IMR-90 (cell line): ENCODE data around the gene TTLL11. TPM values are rescaled to one million over a fixed set of nuclear protein-coding genes. Genes with fewer than 3 reads are reported as not detected.

Source experiments
- ATAC-seq: fragments of 200-7000 bp; cut with Tn5 transposase; 2 replicates; pipeline ENCODE4 v1.9.1; 2020; ENCODE audit warnings: low read depth, mild to moderate bottlenecking, moderate library complexity
- BruUV-seq: library from RNA; stranded (reverse); fragments of 400-500 nt; replicated peaks from 2 replicates; lab custom pipeline; 2021; lab: Mats Ljungman, UMichigan
- CTCF ChIA-PET: fragments of 300-600 bp; formaldehyde crosslinking; extraction: SDS; loops from one replicate; lab custom pipeline; 2021; ENCODE audit warnings: antibody characterized with exemption; lab: Yijun Ruan, JAX
- POLR2A ChIA-PET: fragments of 300-600 bp; sonication (Branson Sonifier 250); formaldehyde crosslinking; loops from one replicate; lab custom pipeline; 2022; ENCODE audit warnings: antibody characterized with exemption; ENCODE audit not compliant: unreplicated experiment; lab: Charles Lee
- DNase-seq: peaks from one replicate; pipeline ENCODE4 v3.0.0; 2013
- H2AFZ ChIP-seq: replicated peaks from 2 replicates; pipeline ENCODE3; 2013; ENCODE audit warnings: low read length, mild to moderate bottlenecking; ENCODE audit not compliant: poor library complexity
- H2AK5ac ChIP-seq: 2 replicates; pipeline ENCODE4 v1.6.1; 2013; ENCODE audit warnings: low read depth, low read length, inconsistent platforms
- H2AK9ac ChIP-seq: replicated peaks from 2 replicates; pipeline ENCODE3; 2013; ENCODE audit warnings: mild to moderate bottlenecking, low read depth, low read length, moderate library complexity; ENCODE audit not compliant: poor library complexity
- H2BK120ac ChIP-seq: 2 replicates; pipeline ENCODE4 v1.6.1; 2013; ENCODE audit warnings: low read depth, low read length, inconsistent platforms
- H2BK15ac ChIP-seq: 3 replicates; pipeline ENCODE4 v1.6.1; 2013; ENCODE audit warnings: low read depth, low read length, inconsistent platforms
- H2BK20ac ChIP-seq: 2 replicates; pipeline ENCODE4 v1.6.1; 2013; ENCODE audit warnings: low read depth, mild to moderate bottlenecking, inconsistent platforms, low read length, moderate library complexity
- H2BK5ac ChIP-seq: 2 replicates; pipeline ENCODE4 v1.6.1; 2013; ENCODE audit warnings: mild to moderate bottlenecking, low read depth, low read length, inconsistent platforms; ENCODE audit not compliant: poor library complexity, severe bottlenecking
- H3K14ac ChIP-seq: replicated peaks from 2 replicates; pipeline ENCODE4 v1.6.1; 2013; ENCODE audit warnings: low read depth, low read length, inconsistent platforms
- H3K18ac ChIP-seq: 2 replicates; pipeline ENCODE4 v1.6.1; 2013; ENCODE audit warnings: low read depth, low read length, control low read depth
- H3K23ac ChIP-seq: 2 replicates; pipeline ENCODE4 v1.6.1; 2013; ENCODE audit warnings: low read depth, low read length, inconsistent platforms
- H3K27ac ChIP-seq: 2 replicates; pipeline ENCODE4 v1.5.1; 2013; ENCODE audit warnings: mild to moderate bottlenecking, control low read depth, low read length; ENCODE audit not compliant: insufficient read depth
- H3K27me3 ChIP-seq: 2 replicates; pipeline ENCODE4 v1.6.1; 2013; ENCODE audit warnings: low read length; ENCODE audit not compliant: control insufficient read depth, insufficient read depth
- H3K36me3 ChIP-seq: 2 replicates; pipeline ENCODE4 v1.6.1; 2013; ENCODE audit warnings: low read length, mixed read lengths; ENCODE audit not compliant: control insufficient read depth, insufficient read depth
- H3K4ac ChIP-seq: 2 replicates; pipeline ENCODE4 v1.6.1; 2013; ENCODE audit warnings: low read depth, low read length, inconsistent platforms
- H3K4me1 ChIP-seq: 2 replicates; pipeline ENCODE4 v1.6.1; 2013; ENCODE audit warnings: low read length, mixed read lengths; ENCODE audit not compliant: control insufficient read depth, insufficient read depth
- H3K4me2 ChIP-seq: 2 replicates; pipeline ENCODE4 v1.6.1; 2013; ENCODE audit warnings: low read depth, mild to moderate bottlenecking, control low read depth, low read length, moderate library complexity
- H3K4me3 ChIP-seq: 2 replicates; pipeline ENCODE4 v1.5.1; 2013; ENCODE audit warnings: low read depth, mild to moderate bottlenecking, control low read depth, low read length, moderate library complexity; ENCODE audit not compliant: insufficient read depth
- H3K56ac ChIP-seq: 2 replicates; pipeline ENCODE4 v1.6.1; 2013; ENCODE audit warnings: low read length, inconsistent platforms; ENCODE audit not compliant: insufficient read depth; ENCODE audit errors: extremely low read depth
- H3K79me1 ChIP-seq, 2 experiments: 2 replicates each; pipeline ENCODE4 v1.6.1; 2013; ENCODE audit warnings: low read length in 2 of 2, inconsistent platforms in 1 of 2, low read depth in 1 of 2
- H3K9ac ChIP-seq: 2 replicates; pipeline ENCODE4 v1.6.1; 2013; ENCODE audit warnings: low read depth, low read length, control low read depth
- H3K9me1 ChIP-seq: 2 replicates; pipeline ENCODE4 v1.6.1; 2013; ENCODE audit warnings: low read length, inconsistent platforms; ENCODE audit not compliant: insufficient read depth
- H3K9me3 ChIP-seq: 2 replicates; pipeline ENCODE4 v1.6.1; 2013; ENCODE audit warnings: low read length; ENCODE audit not compliant: control insufficient read depth, insufficient read depth
- H4K20me1 ChIP-seq: 2 replicates; pipeline ENCODE4 v1.6.1; 2013; ENCODE audit warnings: low read length, inconsistent platforms; ENCODE audit not compliant: insufficient read depth
- H4K5ac ChIP-seq: 2 replicates; pipeline ENCODE4 v1.6.1; 2013; ENCODE audit warnings: mild to moderate bottlenecking, low read depth, low read length, control low read depth
- H4K8ac ChIP-seq, 2 experiments: 2 replicates each; pipeline ENCODE4 v1.6.1; 2013; ENCODE audit warnings: low read depth in 2 of 2, low read length in 2 of 2, control low read depth in 1 of 2, inconsistent platforms in 1 of 2
- H4K91ac ChIP-seq: 2 replicates; pipeline ENCODE4 v1.6.1; 2013; ENCODE audit warnings: low read depth, low read length, inconsistent platforms; ENCODE audit not compliant: insufficient read depth
- BHLHE40 ChIP-seq: fragments of 150-350 bp; IDR thresholded peaks from 2 replicates; pipeline ENCODE4 v1.6.1; 2016; ENCODE audit warnings: mild to moderate bottlenecking, low read depth, low read length
- CEBPB ChIP-seq: IDR thresholded peaks from 2 replicates; pipeline ENCODE4 v1.6.1; 2012; ENCODE audit warnings: low read depth, low read length, improper control_type of control experiment
- CHD1 ChIP-seq: IDR thresholded peaks from 2 replicates; pipeline ENCODE4 v1.6.1; 2012; ENCODE audit warnings: low read depth, low read length, improper control_type of control experiment
- FOS ChIP-seq: fragments of 150-350 bp; IDR thresholded peaks from 2 replicates; pipeline ENCODE4 v1.6.1; 2016; ENCODE audit warnings: low read depth, low read length
- MAZ ChIP-seq: IDR thresholded peaks from 2 replicates; pipeline ENCODE4 v1.6.1; 2012; ENCODE audit warnings: low read depth, mild to moderate bottlenecking, low read length, improper control_type of control experiment, moderate library complexity, borderline replicate concordance
- MXI1 ChIP-seq: IDR thresholded peaks from 2 replicates; pipeline ENCODE4 v1.6.1; 2012; ENCODE audit warnings: low read depth, mild to moderate bottlenecking, low read length, moderate library complexity, borderline replicate concordance
- NFE2L2 ChIP-seq: fragments of 150-350 bp; IDR thresholded peaks from 2 replicates; pipeline ENCODE4 v1.6.1; 2016; ENCODE audit warnings: low read depth, mild to moderate bottlenecking, low read length
- POLR2A ChIP-seq: IDR thresholded peaks from 2 replicates; pipeline ENCODE4 v1.6.1; 2012; ENCODE audit warnings: mild to moderate bottlenecking, low read depth, low read length
- RAD21 ChIP-seq: IDR thresholded peaks from 2 replicates; pipeline ENCODE4 v1.6.1; 2012; ENCODE audit warnings: low read length, improper control_type of control experiment
- RCOR1 ChIP-seq: IDR thresholded peaks from 2 replicates; pipeline ENCODE4 v1.6.1; 2012; ENCODE audit warnings: mild to moderate bottlenecking, low read length, improper control_type of control experiment; ENCODE audit not compliant: insufficient replicate concordance
- SMC3 ChIP-seq: fragments of 150-350 bp; IDR thresholded peaks from 2 replicates; pipeline ENCODE4 v1.6.1; 2016; ENCODE audit warnings: low read depth, mild to moderate bottlenecking, antibody characterized with exemption, low read length, moderate library complexity
- WGBS, 2 experiments: methylation state at CpG; one replicate each; pipeline versions ENCODE4 v1.1.5 to v1.1.7; 2013; ENCODE audit warnings: missing lambda C conversion rate in 2 of 2; ENCODE audit not compliant: insufficient read length in 1 of 2; ENCODE audit errors: extremely low coverage in 2 of 2; 5-methylcytosine and 5-hydroxymethylcytosine counted together
- dilution Hi-C: fragments of 300-500 bp; cut with HindIII; formaldehyde crosslinking; loops from one replicate; pipeline ENCODE4 v1.14.3; 2018; ENCODE audit warnings: low sequenced_read_pairs; ENCODE audit not compliant: unreplicated experiment
- in situ Hi-C: fragments of 300-500 bp; cut with MboI; formaldehyde crosslinking; loops from 3 replicates; pipeline ENCODE4 v1.14.3; 2019; ENCODE audit warnings: low sequenced_read_pairs, inconsistent platforms, mixed read lengths
- intact Hi-C: fragments of 100-400 bp; cut with micrococcal nuclease; formaldehyde crosslinking; loops from 2 replicates; pipeline ENCODE4 v1.10.0; 2022
- polyA plus RNA-seq, 3 experiments: library from polyadenylated mRNA; depleted of rRNA; stranded (reverse); fragments of >200 nt; gene quantifications; 2 replicates each; pipeline ENCODE4 v1.2.3, GENCODE V29; 2012; ENCODE audit warnings: low replicate concordance in 1 of 3
- total RNA-seq: library from RNA; depleted of rRNA; stranded (reverse); fragments of >200 nt; gene quantifications from 2 replicates; pipeline ENCODE4 v1.2.3, GENCODE V29; 2012
- TF ChIP-seq, protein P1 (sequence below): fragments of 150-350 bp; IDR thresholded peaks from 2 replicates; pipeline ENCODE4 v1.6.1; 2017; ENCODE audit warnings: mild to moderate bottlenecking, antibody characterized with exemption, low read length, low read depth
- TF ChIP-seq, protein P2 (sequence below): fragments of 150-350 bp; IDR thresholded peaks from 2 replicates; pipeline ENCODE4 v1.6.1; 2016; ENCODE audit warnings: low read depth, mild to moderate bottlenecking, low read length, moderate library complexity, borderline replicate concordance

The TTLL11 gene
- total and polyA plus RNA-seq, 2 of the 4 experiments (the other 2 are of a cell fraction), result 2.0 to 4.6 TPM

DNA sequence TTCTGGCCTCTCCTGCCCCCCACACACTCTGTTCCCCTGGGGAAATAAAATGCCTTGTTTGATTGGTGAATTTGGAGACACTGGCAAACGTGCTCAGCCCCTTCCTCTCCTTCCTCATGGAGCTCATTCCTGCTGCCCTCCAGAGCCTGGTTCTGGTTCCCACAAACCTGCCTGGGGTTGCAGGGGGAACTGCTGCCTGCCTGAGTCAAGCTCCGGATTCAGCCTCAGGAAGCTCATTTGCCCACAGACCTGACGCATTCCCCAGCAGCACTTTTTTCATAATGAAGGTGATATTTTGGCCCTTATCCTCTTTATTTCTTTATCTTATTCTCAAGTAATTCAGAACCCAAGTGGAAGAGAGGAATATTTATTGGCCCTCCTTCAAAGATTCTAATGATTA, 140.5 kb downstream of the TTLL11 start:
- H2AK9ac ChIP-seq, result no peak overlapping the region
- intact Hi-C loops (no loop called here), dilution Hi-C loops (no loop called here), in situ Hi-C loops (no loop called here)
- H2AFZ ChIP-seq, result peak overlapping the region; percentile 78
- no peaks in the 10 kb centered on the region for H3K27me3 ChIP-seq
- H3K9me1 ChIP-seq, result peaks cover 10% of the 10 kb centered on the region
- H3K4me2 ChIP-seq, result no peak overlapping the region
- no peaks in the 10 kb centered on the region for H4K20me1 ChIP-seq
- ATAC-seq, result no peak
- ChIA-PET POLR2A (no interaction called here), CTCF (no interaction called here)
- no peaks in the 10 kb centered on the region for H3K9me3 ChIP-seq
- H3K4me3 ChIP-seq, result no peak overlapping the region
- WGBS, 2 experiments, result no CpG with 5 or more reads among the region's 3 CpGs
- no peaks in the 10 kb centered on the region for H3K36me3 ChIP-seq
- peak overlapping the region; percentile 70 for H2BK120ac ChIP-seq
- peaks cover 0 to 19% of the 10 kb centered on the region in 2 experiments; a peak in 1 of 4 replicates for H3K79me1 ChIP-seq
- peak overlapping the region; percentile 87; the same call in 1 of the 2 replicates for H3K23ac ChIP-seq
- DNase-seq, result no peak
- no peak overlapping the region for H3K9ac ChIP-seq
- TF ChIP-seq CEBPB, result no peak
- no peak for TF ChIP-seq BHLHE40
- TF ChIP-seq MAZ, result no peak
- TF ChIP-seq, protein P1, sequence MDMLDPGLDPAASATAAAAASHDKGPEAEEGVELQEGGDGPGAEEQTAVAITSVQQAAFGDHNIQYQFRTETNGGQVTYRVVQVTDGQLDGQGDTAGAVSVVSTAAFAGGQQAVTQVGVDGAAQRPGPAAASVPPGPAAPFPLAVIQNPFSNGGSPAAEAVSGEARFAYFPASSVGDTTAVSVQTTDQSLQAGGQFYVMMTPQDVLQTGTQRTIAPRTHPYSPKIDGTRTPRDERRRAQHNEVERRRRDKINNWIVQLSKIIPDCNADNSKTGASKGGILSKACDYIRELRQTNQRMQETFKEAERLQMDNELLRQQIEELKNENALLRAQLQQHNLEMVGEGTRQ, result no peak
- TF ChIP-seq, protein P2, sequence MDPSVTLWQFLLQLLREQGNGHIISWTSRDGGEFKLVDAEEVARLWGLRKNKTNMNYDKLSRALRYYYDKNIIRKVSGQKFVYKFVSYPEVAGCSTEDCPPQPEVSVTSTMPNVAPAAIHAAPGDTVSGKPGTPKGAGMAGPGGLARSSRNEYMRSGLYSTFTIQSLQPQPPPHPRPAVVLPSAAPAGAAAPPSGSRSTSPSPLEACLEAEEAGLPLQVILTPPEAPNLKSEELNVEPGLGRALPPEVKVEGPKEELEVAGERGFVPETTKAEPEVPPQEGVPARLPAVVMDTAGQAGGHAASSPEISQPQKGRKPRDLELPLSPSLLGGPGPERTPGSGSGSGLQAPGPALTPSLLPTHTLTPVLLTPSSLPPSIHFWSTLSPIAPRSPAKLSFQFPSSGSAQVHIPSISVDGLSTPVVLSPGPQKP, result no peak
- no peak for TF ChIP-seq SMC3
- no peak for TF ChIP-seq RCOR1
- TF ChIP-seq POLR2A, result no peak
- TF ChIP-seq FOS, result no peak
- TF ChIP-seq MXI1, result no peak
- no peak for TF ChIP-seq RAD21
- TF ChIP-seq NFE2L2, result no peak
- TF ChIP-seq CHD1, result no peak
- H3K56ac ChIP-seq, result no peak overlapping the region
- H4K8ac ChIP-seq, result peak overlapping the region; percentile 25 to 47; a peak in 1 of 4 replicates
- H4K91ac ChIP-seq, result peak overlapping the region; percentile 52; the same call in 1 of the 2 replicates
- peaks cover 7% of the 10 kb centered on the region for H3K4me1 ChIP-seq
- no peak overlapping the region for H3K27ac ChIP-seq
- H3K4ac ChIP-seq, result peak overlapping the region; percentile 74; the same call in 1 of the 2 replicates
- H2BK5ac ChIP-seq, result no peak overlapping the region
- peak overlapping the region; percentile 16 for H2BK20ac ChIP-seq
- no peak overlapping the region for H3K18ac ChIP-seq
- BruUV-seq, result no TSS peak
- no peak overlapping the region for H4K5ac ChIP-seq
- peak overlapping the region; percentile 70; the same call in 2 of the 3 replicates for H2BK15ac ChIP-seq
- H2AK5ac ChIP-seq, result peak overlapping the region; percentile 87
- peak overlapping the region; percentile 61 for H3K14ac ChIP-seq
